ENCODE data around the gene SEPTIN5.

Gene SEPTIN5

DNA sequence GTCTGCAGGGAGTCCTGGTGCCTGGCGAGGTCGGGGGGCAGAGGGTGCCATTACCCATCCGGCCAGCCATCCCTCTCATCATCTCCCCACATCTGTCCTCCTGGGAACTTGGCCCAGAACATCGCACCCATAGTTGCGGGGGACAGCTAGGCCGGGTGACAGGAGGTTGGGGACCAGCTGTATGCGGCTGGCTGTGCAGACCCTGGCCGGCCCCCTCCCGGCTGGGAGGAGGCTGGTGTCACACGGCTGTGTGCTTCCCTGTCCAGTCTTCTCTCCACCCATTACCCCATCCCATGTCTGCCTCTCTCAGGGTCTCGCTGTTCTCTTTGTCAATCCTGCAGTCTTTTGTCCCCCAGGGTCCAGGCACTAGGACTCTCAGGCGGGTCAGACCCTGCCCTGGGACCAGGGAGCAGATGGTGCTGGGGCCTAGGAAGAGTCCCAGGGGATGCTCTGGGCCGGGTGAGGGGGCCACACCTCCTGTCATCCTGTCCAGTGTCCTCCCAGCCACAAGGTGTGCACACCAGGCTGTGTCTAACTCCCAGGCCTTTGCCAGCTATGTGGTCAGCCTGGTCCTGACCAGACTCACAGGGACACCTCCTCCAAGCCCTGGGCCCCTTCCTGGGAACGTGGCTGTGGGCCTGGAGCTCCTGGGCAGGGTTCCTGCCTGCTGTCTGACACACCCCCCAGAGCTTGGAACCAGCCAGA lies 39.8 kb downstream of the SEPTIN5 start:
- Histone ChIP-seq H3K9me2 (replicated peaks; ENCODE audit: low read depth, low read length) (no peaks in the 10 kb centered on the region), H2AFZ (ENCODE audit: low read length) (no peak overlapping the region), H3F3A (ENCODE audit: low read depth) (no peaks in the 10 kb centered on the region), H4K20me1 (ENCODE audit: insufficient read depth, low read length, poor library complexity, severe bottlenecking) (no peaks in the 10 kb centered on the region), H3K4me2 (ENCODE audit: low read depth, low read length, poor library complexity, severe bottlenecking) (no peak overlapping the region), H3K27me3 (ENCODE audit: insufficient read depth, low read length, poor library complexity, severe bottlenecking) (no peaks in the 10 kb centered on the region), H3K9me3 (ENCODE audit: insufficient read depth, low read depth, low read length) (no peaks in the 10 kb centered on the region), H3K79me2 (ENCODE audit: insufficient read depth, low read length) (no peaks in the 10 kb centered on the region), H3K4me1 (ENCODE audit: insufficient read depth, low read length, poor library complexity, severe bottlenecking) (no peaks in the 10 kb centered on the region), H3K9ac (ENCODE audit: low read depth, low read length, poor library complexity, severe bottlenecking) (no peak overlapping the region), H3K36me3 (ENCODE audit: insufficient read depth, low read length) (no peaks in the 10 kb centered on the region), H3K4me3 (ENCODE audit: low read length, poor library complexity, severe bottlenecking) (no peak overlapping the region)
- no peak for TF ChIP-seq EZH2phosphoT487 (IDR thresholded peaks at IDR 0.05; ENCODE audit: borderline replicate concordance)
- no peak for TF ChIP-seq CTCF (conservative IDR thresholded peaks at IDR 0.05; ENCODE audit: low read length)

DNA sequence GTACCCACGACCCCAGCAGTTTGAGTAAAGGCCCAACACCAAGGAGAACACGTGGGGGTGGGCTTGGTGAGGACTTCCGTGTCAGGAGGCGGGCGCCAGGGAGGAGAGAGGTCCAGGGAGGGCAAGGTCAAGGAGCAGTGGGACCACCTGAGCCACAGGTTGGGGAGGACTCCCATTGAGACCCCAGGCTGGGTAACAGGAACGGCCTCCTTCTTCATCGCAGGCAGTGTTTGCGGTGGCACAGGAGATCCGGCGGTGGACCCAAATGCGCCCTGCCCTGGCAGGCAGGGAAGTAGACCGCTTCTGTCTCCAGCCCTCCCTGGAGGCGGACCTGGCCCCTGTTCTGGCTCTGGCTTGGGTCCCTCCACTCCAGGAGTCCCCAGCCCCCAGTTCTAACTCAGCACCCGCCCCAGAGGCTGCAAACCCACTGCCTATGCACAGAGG lies 40.4 kb downstream of the SEPTIN5 start:
- Histone ChIP-seq H3K9ac (ENCODE audit: low read depth, low read length, poor library complexity, severe bottlenecking) (no peak overlapping the region), H3K4me1 (ENCODE audit: insufficient read depth, low read length, poor library complexity, severe bottlenecking) (no peaks in the 10 kb centered on the region), H3K9me3 (ENCODE audit: insufficient read depth, low read depth, low read length) (no peaks in the 10 kb centered on the region), H3F3A (ENCODE audit: low read depth) (no peaks in the 10 kb centered on the region), H3K27me3 (ENCODE audit: insufficient read depth, low read length, poor library complexity, severe bottlenecking) (no peaks in the 10 kb centered on the region), H3K9me2 (replicated peaks; ENCODE audit: low read depth, low read length) (no peaks in the 10 kb centered on the region), H3K4me3 (ENCODE audit: low read length, poor library complexity, severe bottlenecking) (no peak overlapping the region), H3K36me3 (ENCODE audit: insufficient read depth, low read length) (no peaks in the 10 kb centered on the region), H3K79me2 (ENCODE audit: insufficient read depth, low read length) (no peaks in the 10 kb centered on the region), H4K20me1 (ENCODE audit: insufficient read depth, low read length, poor library complexity, severe bottlenecking) (no peaks in the 10 kb centered on the region), H3K4me2 (ENCODE audit: low read depth, low read length, poor library complexity, severe bottlenecking) (no peak overlapping the region), H2AFZ (ENCODE audit: low read length) (no peak overlapping the region)
- TF ChIP-seq EZH2phosphoT487 (IDR thresholded peaks at IDR 0.05; ENCODE audit: borderline replicate concordance) (no peak), CTCF (conservative IDR thresholded peaks at IDR 0.05; ENCODE audit: low read length) (no peak)

DNA sequence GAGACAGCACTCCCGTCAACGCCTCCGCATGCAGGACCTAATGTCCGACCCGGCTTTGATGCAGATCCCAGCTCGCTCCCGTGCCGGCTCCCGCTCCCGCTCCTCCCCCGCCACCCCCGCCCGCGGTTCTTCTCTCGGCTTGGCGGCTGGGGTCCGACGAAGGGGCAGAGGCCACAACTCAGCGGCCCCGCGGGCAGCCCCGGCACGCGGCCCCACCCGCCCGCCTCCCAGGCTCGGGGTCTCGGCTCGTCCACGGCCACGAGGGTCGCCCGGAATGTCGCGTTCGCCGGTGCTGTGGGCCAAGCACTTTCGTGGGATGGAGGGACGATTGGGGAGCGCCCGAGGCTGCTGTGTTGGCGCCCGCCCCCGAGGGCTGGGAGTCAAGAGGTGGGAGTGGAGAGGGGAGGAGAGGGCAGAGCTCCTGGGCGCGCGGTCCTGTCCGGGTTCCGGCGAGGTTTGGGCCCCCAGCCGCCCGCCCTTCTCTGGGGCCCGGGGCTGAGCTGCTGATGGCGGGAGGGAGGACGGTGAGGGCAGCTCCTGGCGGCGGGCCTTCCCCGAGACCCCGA lies 40.9 kb downstream of the SEPTIN5 start:
- Histone ChIP-seq H3K27me3 (ENCODE audit: insufficient read depth, low read length, poor library complexity, severe bottlenecking) (no peaks in the 10 kb centered on the region), H3K4me2 (ENCODE audit: low read depth, low read length, poor library complexity, severe bottlenecking) (no peak overlapping the region), H3K9ac (ENCODE audit: low read depth, low read length, poor library complexity, severe bottlenecking) (no peak overlapping the region), H3K9me2 (replicated peaks; ENCODE audit: low read depth, low read length) (no peaks in the 10 kb centered on the region), H3K4me3 (ENCODE audit: low read length, poor library complexity, severe bottlenecking) (no peak overlapping the region), H4K20me1 (ENCODE audit: insufficient read depth, low read length, poor library complexity, severe bottlenecking) (no peaks in the 10 kb centered on the region), H2AFZ (ENCODE audit: low read length) (no peak overlapping the region), H3F3A (ENCODE audit: low read depth) (no peaks in the 10 kb centered on the region), H3K36me3 (ENCODE audit: insufficient read depth, low read length) (no peaks in the 10 kb centered on the region), H3K9me3 (ENCODE audit: insufficient read depth, low read depth, low read length) (no peaks in the 10 kb centered on the region), H3K79me2 (ENCODE audit: insufficient read depth, low read length) (no peaks in the 10 kb centered on the region), H3K4me1 (ENCODE audit: insufficient read depth, low read length, poor library complexity, severe bottlenecking) (no peaks in the 10 kb centered on the region)
- TF ChIP-seq EZH2phosphoT487 (IDR thresholded peaks at IDR 0.05; ENCODE audit: borderline replicate concordance): no peak
- TF ChIP-seq CTCF (conservative IDR thresholded peaks at IDR 0.05; ENCODE audit: low read length): no peak
